GM23338 (cell line): Measurements from ENCODE around the gene ABCB8. TPM values are rescaled to one million over a fixed set of nuclear protein-coding genes. Genes with fewer than 3 reads are reported as not detected.

ENCODE experiments used
- ATAC-seq: fragments of 200-7000 bp; cut with Tn5 transposase; 3 replicates; pipeline ENCODE4 v1.9.1; 2020
- DNase-seq: peaks from one replicate; pipeline ENCODE4 v3.0.0-alpha.2; 2015; ENCODE audit warnings: low spot score
- H2AFZ ChIP-seq: fragments of 200-600 bp; sonication (generic); 2 replicates; pipeline ENCODE4 v1.8.0; 2016; ENCODE audit warnings: antibody characterized with exemption, mild to moderate bottlenecking, moderate library complexity
- H3F3A ChIP-seq: fragments of 200-600 bp; sonication (generic); replicated peaks from 2 replicates; pipeline ENCODE4 v1.8.0; 2017; ENCODE audit warnings: antibody characterized with exemption, mixed run types, low read depth
- H3K27ac ChIP-seq: fragments of 200-600 bp; sonication (generic); 2 replicates; pipeline ENCODE4 v1.6.1; 2016; ENCODE audit warnings: low read depth
- H3K27me3 ChIP-seq: fragments of 200-600 bp; sonication (generic); 2 replicates; pipeline ENCODE4 v1.8.0; 2016; ENCODE audit warnings: mild to moderate bottlenecking, mixed run types, moderate library complexity; ENCODE audit not compliant: insufficient read depth
- H3K36me3 ChIP-seq: fragments of 200-600 bp; sonication (generic); 2 replicates; pipeline ENCODE4 v1.8.0; 2016; ENCODE audit warnings: mild to moderate bottlenecking; ENCODE audit not compliant: insufficient read depth
- H3K4me1 ChIP-seq: fragments of 200-600 bp; sonication (generic); 2 replicates; pipeline ENCODE4 v1.8.0; 2016; ENCODE audit warnings: mild to moderate bottlenecking, moderate library complexity; ENCODE audit not compliant: insufficient read depth
- H3K4me2 ChIP-seq: fragments of 200-600 bp; sonication (generic); 2 replicates; pipeline ENCODE4 v1.7.1; 2017; ENCODE audit warnings: mixed run types
- H3K4me3 ChIP-seq: fragments of 200-600 bp; sonication (generic); 2 replicates; pipeline ENCODE4 v1.6.1; 2016; ENCODE audit warnings: mixed run types
- H3K79me2 ChIP-seq: fragments of 200-600 bp; sonication (generic); replicated peaks from 2 replicates; pipeline ENCODE4 v1.8.0; 2017; ENCODE audit warnings: mild to moderate bottlenecking; ENCODE audit not compliant: insufficient read depth
- H3K9me2 ChIP-seq: fragments of 200-600 bp; sonication (generic); 2 replicates; pipeline ENCODE4 v1.8.0; 2017; ENCODE audit not compliant: insufficient read depth
- H4K20me1 ChIP-seq: fragments of 200-600 bp; sonication (generic); replicated peaks from 2 replicates; pipeline ENCODE4 v1.8.0; 2017; ENCODE audit warnings: mild to moderate bottlenecking; ENCODE audit not compliant: insufficient read depth
- H3K27ac Mint-ChIP-seq: 2 replicates; pipeline ENCODE4 v1.8.0; 2020; ENCODE audit warnings: inconsistent platforms, mild to moderate bottlenecking, moderate library complexity, mixed read lengths
- H3K27me3 Mint-ChIP-seq: 3 replicates; pipeline ENCODE4 v1.8.0; 2022; ENCODE audit warnings: low read depth, mild to moderate bottlenecking, moderate library complexity, mixed read lengths, inconsistent platforms; ENCODE audit not compliant: insufficient read depth, poor library complexity
- H3K36me3 Mint-ChIP-seq: 3 replicates; pipeline ENCODE4 v1.8.0; 2021; ENCODE audit warnings: low read depth, mild to moderate bottlenecking, inconsistent platforms, moderate library complexity, mixed read lengths
- H3K4me1 Mint-ChIP-seq: 3 replicates; pipeline ENCODE4 v1.8.0; 2020; ENCODE audit warnings: mild to moderate bottlenecking, inconsistent platforms, mixed read lengths
- H3K4me3 Mint-ChIP-seq: 3 replicates; pipeline ENCODE4 v1.8.0; 2021; ENCODE audit warnings: moderate library complexity, mild to moderate bottlenecking, inconsistent platforms, mixed read lengths
- H3K9me3 Mint-ChIP-seq: 3 replicates; pipeline ENCODE4 v1.8.0; 2020; ENCODE audit warnings: moderate library complexity, mild to moderate bottlenecking, inconsistent platforms, mixed read lengths
- CREB1 ChIP-seq: fragments of 250-450 bp; sonication (Bioruptor Pico); IDR thresholded peaks from 2 replicates; pipeline ENCODE4 v1.5.0; 2020; ENCODE audit warnings: low read depth, mild to moderate bottlenecking, moderate library complexity
- EZH2 ChIP-seq: fragments of 200-600 bp; sonication (generic); IDR thresholded peaks from one replicate; pipeline ENCODE4 v1.8.0; 2017; ENCODE audit warnings: antibody characterized with exemption, mild to moderate bottlenecking, low read depth; ENCODE audit not compliant: unreplicated experiment
- EZH2phosphoT487 ChIP-seq: fragments of 200-600 bp; sonication (generic); IDR thresholded peaks from one replicate; pipeline ENCODE4 v1.8.1; 2018; ENCODE audit warnings: antibody characterized with exemption; ENCODE audit not compliant: unreplicated experiment
- JUNB ChIP-seq: IDR thresholded peaks from one replicate; pipeline ENCODE4 v1.6.1; 2016; ENCODE audit warnings: antibody characterized with exemption; ENCODE audit not compliant: unreplicated experiment
- NANOG ChIP-seq: IDR thresholded peaks from 2 replicates; pipeline ENCODE4 v1.6.1; 2016; ENCODE audit warnings: antibody characterized with exemption, borderline replicate concordance
- POLR2AphosphoS5 ChIP-seq: IDR thresholded peaks from 2 replicates; pipeline ENCODE4 v1.6.1; 2016; ENCODE audit warnings: antibody characterized with exemption, low read depth
- STAT1 ChIP-seq: IDR thresholded peaks from one replicate; pipeline ENCODE4 v1.6.1; 2016; ENCODE audit warnings: antibody characterized with exemption; ENCODE audit not compliant: unreplicated experiment
- ZNF114 ChIP-seq: fragments of 250-450 bp; sonication (Bioruptor Pico); IDR thresholded peaks from 2 replicates; pipeline ENCODE4 v1.5.0; 2020; ENCODE audit warnings: mild to moderate bottlenecking, moderate library complexity
- ZNF331 ChIP-seq: fragments of 250-450 bp; sonication (Bioruptor Pico); IDR thresholded peaks from 2 replicates; pipeline ENCODE4 v1.5.0; 2020; ENCODE audit warnings: low read depth, mild to moderate bottlenecking, moderate library complexity
- polyA plus RNA-seq: library from polyadenylated mRNA; unstranded; fragments of >200 nt; fragmentation: Nextera tagmentation; extraction: Ambion mirVana; gene quantifications from 2 replicates; pipeline ENCODE4 v1.2.1, GENCODE V29; 2016
- total RNA-seq: library from RNA; depleted of rRNA; stranded (reverse); fragments of >200 nt; shearing (Covaris generic); gene quantifications from 2 replicates; pipeline ENCODE4 v1.2.3, GENCODE V29; 2014
- TF ChIP-seq, protein P1 (sequence below), 2 experiments: fragments of 200-600 bp in 1 of 2; sonication (generic) in 1 of 2; conservative IDR thresholded peaks; 2 replicates each; pipeline versions ENCODE4 v1.5.1 to v1.6.1; 2016 to 2017; ENCODE audit warnings: antibody characterized with exemption in 2 of 2, low read depth in 2 of 2, mild to moderate bottlenecking in 2 of 2, moderate library complexity in 1 of 2
- TF ChIP-seq, protein P2 (sequence below): fragments of 250-450 bp; sonication (Bioruptor Pico); IDR thresholded peaks from 2 replicates; pipeline ENCODE4 v1.5.0; 2020; ENCODE audit warnings: mild to moderate bottlenecking, moderate library complexity
- TF ChIP-seq, protein P3 (sequence below): IDR thresholded peaks from 2 replicates; pipeline ENCODE4 v1.6.1; 2016; ENCODE audit warnings: antibody characterized with exemption
- TF ChIP-seq, protein P4 (sequence below): IDR thresholded peaks from one replicate; pipeline ENCODE4 v1.6.1; 2018; ENCODE audit warnings: antibody characterized with exemption; ENCODE audit not compliant: unreplicated experiment

The ABCB8 gene
- total and polyA plus RNA-seq, 2 experiments from 2014 or later = 11.4 to 27.1 TPM

DNA sequence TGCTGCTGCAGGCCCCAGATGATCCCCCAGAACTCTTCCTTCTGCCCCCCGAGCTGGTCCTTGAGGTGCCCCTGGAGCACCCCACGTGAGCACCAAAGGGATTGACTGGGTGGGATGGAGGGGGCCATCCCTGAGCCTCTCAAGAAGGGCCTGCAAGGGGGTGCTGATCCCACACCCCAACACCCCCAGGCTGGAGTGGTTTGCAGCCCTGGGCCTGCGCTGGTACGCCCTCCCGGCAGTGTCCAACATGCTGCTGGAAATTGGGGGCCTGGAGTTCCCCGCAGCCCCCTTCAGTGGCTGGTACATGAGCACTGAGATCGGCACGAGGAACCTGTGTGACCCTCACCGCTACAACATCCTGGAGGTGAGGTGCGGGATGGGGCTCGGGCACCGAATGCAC, 29.2 kb upstream of the ABCB8 start:
- DNase-seq (no peak), ATAC-seq (no peak)
- Histone ChIP-seq H3F3A (no peaks in the 10 kb centered on the region), H3K9me2 (no peaks in the 10 kb centered on the region), H3K36me3 (no peaks in the 10 kb centered on the region), H3K27ac (no peak overlapping the region), H3K27me3 (no peaks in the 10 kb centered on the region), H4K20me1 (no peaks in the 10 kb centered on the region), H2AFZ (no peak overlapping the region), H3K4me2 (no peak overlapping the region), H3K4me1 (no peaks in the 10 kb centered on the region), H3K79me2 (no peaks in the 10 kb centered on the region), H3K4me3 (no peak overlapping the region)
- Mint-ChIP-seq H3K4me1 (peaks cover 6% of the 10 kb centered on the region), H3K4me3 (no peak overlapping the region), H3K27ac (no peak overlapping the region), H3K36me3 (no peaks in the 10 kb centered on the region; the same call in 2 of the 3 replicates), H3K9me3 (no peaks in the 10 kb centered on the region), H3K27me3 (peaks cover 12% of the 10 kb centered on the region)
- TF ChIP-seq, protein P1, sequence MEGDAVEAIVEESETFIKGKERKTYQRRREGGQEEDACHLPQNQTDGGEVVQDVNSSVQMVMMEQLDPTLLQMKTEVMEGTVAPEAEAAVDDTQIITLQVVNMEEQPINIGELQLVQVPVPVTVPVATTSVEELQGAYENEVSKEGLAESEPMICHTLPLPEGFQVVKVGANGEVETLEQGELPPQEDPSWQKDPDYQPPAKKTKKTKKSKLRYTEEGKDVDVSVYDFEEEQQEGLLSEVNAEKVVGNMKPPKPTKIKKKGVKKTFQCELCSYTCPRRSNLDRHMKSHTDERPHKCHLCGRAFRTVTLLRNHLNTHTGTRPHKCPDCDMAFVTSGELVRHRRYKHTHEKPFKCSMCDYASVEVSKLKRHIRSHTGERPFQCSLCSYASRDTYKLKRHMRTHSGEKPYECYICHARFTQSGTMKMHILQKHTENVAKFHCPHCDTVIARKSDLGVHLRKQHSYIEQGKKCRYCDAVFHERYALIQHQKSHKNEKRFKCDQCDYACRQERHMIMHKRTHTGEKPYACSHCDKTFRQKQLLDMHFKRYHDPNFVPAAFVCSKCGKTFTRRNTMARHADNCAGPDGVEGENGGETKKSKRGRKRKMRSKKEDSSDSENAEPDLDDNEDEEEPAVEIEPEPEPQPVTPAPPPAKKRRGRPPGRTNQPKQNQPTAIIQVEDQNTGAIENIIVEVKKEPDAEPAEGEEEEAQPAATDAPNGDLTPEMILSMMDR (conservative IDR thresholded peaks at IDR 0.05; ENCODE audit: low read depth in 2 of 2) = no peak
- TF ChIP-seq, protein P2, sequence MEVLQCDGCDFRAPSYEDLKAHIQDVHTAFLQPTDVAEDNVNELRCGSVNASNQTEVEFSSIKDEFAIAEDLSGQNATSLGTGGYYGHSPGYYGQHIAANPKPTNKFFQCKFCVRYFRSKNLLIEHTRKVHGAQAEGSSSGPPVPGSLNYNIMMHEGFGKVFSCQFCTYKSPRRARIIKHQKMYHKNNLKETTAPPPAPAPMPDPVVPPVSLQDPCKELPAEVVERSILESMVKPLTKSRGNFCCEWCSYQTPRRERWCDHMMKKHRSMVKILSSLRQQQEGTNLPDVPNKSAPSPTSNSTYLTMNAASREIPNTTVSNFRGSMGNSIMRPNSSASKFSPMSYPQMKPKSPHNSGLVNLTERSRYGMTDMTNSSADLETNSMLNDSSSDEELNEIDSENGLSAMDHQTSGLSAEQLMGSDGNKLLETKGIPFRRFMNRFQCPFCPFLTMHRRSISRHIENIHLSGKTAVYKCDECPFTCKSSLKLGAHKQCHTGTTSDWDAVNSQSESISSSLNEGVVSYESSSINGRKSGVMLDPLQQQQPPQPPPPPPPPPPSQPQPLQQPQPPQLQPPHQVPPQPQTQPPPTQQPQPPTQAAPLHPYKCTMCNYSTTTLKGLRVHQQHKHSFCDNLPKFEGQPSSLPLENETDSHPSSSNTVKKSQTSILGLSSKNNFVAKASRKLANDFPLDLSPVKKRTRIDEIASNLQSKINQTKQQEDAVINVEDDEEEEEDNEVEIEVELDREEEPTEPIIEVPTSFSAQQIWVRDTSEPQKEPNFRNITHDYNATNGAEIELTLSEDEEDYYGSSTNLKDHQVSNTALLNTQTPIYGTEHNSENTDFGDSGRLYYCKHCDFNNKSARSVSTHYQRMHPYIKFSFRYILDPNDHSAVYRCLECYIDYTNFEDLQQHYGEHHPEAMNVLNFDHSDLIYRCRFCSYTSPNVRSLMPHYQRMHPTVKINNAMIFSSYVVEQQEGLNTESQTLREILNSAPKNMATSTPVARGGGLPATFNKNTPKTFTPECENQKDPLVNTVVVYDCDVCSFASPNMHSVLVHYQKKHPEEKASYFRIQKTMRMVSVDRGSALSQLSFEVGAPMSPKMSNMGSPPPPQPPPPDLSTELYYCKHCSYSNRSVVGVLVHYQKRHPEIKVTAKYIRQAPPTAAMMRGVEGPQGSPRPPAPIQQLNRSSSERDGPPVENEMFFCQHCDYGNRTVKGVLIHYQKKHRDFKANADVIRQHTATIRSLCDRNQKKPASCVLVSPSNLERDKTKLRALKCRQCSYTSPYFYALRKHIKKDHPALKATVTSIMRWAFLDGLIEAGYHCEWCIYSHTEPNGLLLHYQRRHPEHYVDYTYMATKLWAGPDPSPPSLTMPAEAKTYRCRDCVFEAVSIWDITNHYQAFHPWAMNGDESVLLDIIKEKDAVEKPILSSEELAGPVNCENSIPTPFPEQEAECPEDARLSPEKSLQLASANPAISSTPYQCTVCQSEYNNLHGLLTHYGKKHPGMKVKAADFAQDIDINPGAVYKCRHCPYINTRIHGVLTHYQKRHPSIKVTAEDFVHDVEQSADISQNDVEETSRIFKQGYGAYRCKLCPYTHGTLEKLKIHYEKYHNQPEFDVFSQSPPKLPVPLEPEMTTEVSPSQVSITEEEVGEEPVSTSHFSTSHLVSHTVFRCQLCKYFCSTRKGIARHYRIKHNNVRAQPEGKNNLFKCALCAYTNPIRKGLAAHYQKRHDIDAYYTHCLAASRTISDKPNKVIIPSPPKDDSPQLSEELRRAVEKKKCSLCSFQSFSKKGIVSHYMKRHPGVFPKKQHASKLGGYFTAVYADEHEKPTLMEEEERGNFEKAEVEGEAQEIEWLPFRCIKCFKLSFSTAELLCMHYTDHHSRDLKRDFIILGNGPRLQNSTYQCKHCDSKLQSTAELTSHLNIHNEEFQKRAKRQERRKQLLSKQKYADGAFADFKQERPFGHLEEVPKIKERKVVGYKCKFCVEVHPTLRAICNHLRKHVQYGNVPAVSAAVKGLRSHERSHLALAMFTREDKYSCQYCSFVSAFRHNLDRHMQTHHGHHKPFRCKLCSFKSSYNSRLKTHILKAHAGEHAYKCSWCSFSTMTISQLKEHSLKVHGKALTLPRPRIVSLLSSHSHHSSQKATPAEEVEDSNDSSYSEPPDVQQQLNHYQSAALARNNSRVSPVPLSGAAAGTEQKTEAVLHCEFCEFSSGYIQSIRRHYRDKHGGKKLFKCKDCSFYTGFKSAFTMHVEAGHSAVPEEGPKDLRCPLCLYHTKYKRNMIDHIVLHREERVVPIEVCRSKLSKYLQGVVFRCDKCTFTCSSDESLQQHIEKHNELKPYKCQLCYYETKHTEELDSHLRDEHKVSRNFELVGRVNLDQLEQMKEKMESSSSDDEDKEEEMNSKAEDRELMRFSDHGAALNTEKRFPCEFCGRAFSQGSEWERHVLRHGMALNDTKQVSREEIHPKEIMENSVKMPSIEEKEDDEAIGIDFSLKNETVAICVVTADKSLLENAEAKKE (CRISPR knock-in tag) = no peak
- TF ChIP-seq STAT1 (no peak), CREB1 (CRISPR knock-in tag) (no peak), POLR2AphosphoS5 (no peak), ZNF331 (CRISPR knock-in tag) (no peak), NANOG (no peak), JUNB (no peak), EZH2 (no peak), ZNF114 (no peak), EZH2phosphoT487 (no peak)
- TF ChIP-seq, protein P3, sequence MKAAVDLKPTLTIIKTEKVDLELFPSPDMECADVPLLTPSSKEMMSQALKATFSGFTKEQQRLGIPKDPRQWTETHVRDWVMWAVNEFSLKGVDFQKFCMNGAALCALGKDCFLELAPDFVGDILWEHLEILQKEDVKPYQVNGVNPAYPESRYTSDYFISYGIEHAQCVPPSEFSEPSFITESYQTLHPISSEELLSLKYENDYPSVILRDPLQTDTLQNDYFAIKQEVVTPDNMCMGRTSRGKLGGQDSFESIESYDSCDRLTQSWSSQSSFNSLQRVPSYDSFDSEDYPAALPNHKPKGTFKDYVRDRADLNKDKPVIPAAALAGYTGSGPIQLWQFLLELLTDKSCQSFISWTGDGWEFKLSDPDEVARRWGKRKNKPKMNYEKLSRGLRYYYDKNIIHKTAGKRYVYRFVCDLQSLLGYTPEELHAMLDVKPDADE = no peak
- TF ChIP-seq, protein P4, sequence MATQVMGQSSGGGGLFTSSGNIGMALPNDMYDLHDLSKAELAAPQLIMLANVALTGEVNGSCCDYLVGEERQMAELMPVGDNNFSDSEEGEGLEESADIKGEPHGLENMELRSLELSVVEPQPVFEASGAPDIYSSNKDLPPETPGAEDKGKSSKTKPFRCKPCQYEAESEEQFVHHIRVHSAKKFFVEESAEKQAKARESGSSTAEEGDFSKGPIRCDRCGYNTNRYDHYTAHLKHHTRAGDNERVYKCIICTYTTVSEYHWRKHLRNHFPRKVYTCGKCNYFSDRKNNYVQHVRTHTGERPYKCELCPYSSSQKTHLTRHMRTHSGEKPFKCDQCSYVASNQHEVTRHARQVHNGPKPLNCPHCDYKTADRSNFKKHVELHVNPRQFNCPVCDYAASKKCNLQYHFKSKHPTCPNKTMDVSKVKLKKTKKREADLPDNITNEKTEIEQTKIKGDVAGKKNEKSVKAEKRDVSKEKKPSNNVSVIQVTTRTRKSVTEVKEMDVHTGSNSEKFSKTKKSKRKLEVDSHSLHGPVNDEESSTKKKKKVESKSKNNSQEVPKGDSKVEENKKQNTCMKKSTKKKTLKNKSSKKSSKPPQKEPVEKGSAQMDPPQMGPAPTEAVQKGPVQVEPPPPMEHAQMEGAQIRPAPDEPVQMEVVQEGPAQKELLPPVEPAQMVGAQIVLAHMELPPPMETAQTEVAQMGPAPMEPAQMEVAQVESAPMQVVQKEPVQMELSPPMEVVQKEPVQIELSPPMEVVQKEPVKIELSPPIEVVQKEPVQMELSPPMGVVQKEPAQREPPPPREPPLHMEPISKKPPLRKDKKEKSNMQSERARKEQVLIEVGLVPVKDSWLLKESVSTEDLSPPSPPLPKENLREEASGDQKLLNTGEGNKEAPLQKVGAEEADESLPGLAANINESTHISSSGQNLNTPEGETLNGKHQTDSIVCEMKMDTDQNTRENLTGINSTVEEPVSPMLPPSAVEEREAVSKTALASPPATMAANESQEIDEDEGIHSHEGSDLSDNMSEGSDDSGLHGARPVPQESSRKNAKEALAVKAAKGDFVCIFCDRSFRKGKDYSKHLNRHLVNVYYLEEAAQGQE = no peak
